HG03108 (cell line): ENCODE data around the gene DEPDC4.
A peak's percentile ranks its signal among the peaks of the same experiment; 100 is the strongest.
"Not testable (repeated sequence)": the region's sequence is repeated elsewhere in the genome, so short reads cannot be mapped to it uniquely, and the experiment has no call there.

Experiments
- ATAC-seq: cut with Tn5 transposase; IDR thresholded peaks from one replicate; pipeline ENCODE4 v1.9.1; 2021; ENCODE audit warnings: moderate library complexity; ENCODE audit not compliant: unreplicated experiment

DEPDC4 gene

DNA sequence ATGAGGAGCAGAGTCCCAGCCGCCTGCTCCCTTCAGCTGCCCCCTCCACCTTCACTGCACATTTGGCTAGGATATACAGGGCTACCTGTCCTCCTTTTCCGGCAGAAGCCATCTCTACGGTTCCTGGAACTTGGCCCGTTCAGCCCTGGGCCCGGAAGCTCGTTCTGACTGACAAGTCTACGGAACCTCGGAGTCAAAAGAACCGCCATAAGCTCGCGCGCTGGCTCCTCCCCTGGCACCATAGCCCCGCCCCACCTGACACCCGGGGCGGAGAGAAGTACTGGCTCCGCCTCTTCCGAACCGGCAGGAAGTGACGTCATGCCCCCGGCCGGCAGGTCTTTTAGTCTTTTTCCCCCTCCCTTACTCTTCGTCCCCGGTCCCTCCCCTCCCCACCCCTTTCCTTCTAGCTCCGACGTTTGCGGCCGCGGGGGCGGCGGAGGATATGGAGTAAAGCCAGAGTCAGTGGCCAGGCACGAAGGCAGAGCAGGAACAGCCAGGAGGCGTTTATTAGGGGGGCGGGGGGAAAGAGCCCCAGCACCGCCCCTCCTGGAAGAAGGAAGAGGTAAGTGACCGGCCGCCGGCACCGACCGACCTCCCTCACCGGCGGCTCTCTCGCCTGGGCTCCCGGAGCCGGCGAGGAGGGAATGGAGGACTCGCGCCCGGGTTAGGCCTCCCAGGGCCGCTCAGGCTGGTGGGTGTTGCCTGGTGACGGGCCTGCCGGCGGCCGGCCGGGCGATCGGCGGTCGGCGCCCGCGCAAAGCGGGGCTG is at the start of gene DEPDC4, which contains the start of gene SCYL2:
DEPDC4 (minus strand) TSS at position 245 of the 768 bp plus-strand sequence; CDS start at position 242, 3 bp downstream.
SCYL2 (plus strand) TSS at position 343 of the 768 bp plus-strand sequence. CDS start 15,794 bp downstream, outside the sequence.
- ATAC-seq, result peak; percentile 90

DNA sequence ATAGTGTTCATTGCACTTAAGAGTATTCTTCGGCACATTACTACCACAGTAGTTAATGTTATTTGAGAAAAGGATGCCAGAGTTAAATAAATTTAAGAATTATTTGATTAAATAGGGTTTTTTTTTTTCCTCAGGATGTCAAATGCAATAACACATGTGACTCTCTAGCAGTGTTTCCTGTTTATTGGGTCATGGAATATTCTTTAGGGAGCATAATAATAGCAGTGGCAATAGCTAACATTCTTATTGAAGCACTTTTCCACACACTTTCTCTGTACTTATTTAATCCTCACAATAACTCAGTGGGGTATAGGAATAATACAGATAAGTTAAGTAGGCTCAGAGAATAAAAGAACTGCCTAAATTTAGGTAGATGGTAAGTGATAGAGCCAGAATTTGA is 44.4 kb upstream of the DEPDC4 start:
- no peak for ATAC-seq

DNA sequence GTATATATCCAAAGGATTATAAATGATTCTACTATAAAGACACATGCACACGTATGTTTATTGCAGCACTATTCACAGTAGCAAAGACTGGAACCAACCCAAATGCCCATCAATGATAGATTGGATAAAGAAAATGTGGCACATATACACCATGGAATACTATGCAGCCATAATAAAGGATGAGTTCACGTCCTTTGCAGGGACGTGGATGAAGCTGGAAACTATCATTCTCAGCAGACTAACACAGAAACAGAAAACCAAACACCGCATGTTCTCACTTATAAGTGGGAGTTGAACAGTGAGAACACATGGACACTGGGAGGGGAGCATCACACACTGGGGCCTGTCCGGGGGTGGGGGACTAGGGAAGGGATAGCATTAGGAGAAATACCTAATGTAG is 41.3 kb upstream of the DEPDC4 start:
- not testable (repeated sequence) for ATAC-seq

DNA sequence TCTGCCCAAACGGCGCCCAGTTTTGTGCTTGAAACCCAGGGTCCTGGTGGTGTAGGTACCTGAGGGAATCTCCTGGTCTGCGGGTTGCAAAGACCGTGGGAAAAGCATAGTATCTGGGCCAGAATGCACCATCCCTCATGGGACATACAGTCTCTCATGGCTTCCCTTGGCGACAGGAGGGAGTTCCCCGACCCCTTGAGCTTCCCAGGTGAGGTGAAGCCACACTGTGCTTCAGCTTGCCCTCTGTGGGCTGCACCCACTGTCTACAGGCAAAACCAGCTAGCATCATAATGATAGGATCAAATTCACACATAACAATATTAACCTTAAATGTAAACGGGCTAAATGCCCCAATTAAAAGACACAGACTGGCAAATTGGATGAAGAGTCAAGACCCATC is 37.5 kb upstream of the DEPDC4 start:
- not testable (repeated sequence) for ATAC-seq

DNA sequence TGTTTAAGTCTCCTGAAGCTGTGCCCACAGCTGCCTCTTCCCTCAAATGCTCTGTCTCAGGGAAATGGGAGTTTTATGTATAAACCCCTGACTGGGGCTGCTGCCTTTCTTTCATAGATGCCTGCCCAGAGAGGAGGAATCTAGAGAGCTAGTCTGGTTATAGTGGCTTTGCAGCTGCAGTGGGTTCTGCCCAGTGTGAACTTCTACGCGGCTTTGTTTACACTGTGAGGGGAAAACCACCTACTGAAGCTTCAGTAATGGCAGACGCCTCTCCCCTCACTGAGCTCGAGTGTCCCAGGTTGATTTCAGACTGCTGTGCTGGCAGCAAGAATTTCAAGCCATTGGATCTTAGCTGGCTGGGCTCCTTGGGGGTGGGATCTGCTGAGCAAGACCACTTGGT is 37.0 kb upstream of the DEPDC4 start:
- ATAC-seq, result no peak

DNA sequence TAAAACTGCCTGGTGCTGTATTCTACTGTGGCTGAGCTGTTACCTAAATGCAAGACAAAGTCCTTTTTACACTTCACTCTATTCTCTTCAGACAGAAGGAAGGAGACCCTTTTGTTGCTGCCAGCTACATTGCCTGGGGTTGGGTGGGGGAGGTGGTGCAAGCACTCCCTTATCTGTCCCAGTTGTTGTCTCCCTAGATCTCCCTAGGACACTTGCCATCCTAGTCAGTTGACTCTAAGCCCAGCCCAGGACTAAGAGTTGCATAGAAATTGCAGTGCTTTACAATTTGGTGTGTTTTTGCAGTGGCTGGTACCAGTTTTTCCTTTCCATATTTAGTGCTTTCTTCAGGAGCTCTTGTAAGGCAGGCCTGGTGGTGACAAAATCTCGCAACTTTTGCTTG is 35.2 kb upstream of the DEPDC4 start:
- no peak for ATAC-seq

DNA sequence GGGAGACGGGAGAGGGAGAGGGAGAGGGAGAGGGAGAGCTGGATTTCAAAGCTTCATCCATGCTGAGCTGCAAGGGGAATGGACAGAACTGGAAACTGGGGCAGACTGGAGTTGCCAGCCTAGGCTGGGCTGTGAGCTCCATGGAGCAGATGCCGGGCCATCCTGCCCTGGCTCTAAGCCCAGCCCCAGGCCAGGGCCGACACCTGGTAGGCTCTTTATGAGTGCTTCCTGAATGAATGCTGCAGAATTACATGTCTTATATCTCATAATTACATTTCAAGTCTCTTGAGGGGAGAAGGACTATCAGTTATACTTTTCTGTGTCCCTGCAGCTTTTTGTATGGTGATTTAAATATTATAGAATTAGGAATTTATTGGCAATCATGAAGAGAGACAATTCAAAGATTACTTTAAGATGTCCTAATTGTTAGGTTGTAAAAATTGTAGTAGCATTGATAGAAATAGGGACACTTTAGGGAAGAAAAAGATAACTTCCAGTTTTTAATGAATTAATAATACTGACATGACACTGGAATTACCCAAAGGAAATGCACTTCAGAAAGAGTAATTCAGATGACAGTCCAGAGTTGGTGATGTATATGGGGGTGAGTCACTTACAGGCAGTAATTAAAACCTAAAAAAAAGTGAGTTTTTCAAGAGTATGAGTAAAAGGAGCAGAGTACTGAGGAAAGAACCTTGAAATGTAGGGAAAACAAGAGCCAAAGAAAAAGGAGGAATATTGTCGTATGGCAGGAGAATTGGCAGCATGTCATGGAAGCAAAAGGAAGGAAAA is 29.1 kb upstream of the DEPDC4 start:
- ATAC-seq, result no peak

DNA sequence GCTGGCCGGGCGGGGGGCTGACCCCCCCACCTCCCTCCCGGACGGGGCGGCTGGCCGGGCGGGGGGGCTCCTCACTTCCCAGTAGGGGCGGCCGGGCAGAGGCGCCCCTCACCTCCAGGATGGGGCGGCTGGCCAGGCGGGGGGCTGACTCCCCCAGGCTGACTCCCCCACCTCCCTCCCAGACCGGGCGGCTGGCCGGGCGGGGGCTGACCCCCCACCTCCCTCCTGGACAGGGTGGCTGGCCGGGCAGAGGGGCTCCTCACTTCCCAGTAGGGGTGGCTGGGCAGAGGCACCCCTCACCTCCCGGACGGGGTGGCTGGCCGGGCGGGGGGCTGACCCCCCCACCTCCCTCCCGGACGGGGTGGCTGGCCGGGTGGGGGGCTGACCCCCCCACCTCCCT is 27.5 kb upstream of the DEPDC4 start:
- ATAC-seq, result not testable (repeated sequence)

DNA sequence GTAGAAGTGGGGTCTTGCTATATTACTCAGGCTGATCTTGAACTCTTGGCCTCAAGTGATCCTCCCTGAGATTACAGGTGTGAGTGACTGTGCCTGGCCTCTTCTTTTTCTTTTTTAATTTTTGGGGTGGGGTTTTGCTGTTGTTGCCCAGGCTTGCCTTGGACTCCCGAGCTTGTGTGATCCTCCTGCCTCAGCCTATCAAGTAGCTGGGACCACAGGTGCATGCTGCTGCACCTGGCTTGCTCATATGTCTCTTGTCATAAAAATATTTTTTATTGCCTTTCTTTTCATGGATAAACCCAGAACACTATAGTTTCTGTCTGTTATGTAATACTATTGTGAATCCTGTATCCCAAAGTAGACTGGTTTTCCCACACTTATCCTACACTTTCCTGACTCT is 26.1 kb upstream of the DEPDC4 start:
- no peak for ATAC-seq

DNA sequence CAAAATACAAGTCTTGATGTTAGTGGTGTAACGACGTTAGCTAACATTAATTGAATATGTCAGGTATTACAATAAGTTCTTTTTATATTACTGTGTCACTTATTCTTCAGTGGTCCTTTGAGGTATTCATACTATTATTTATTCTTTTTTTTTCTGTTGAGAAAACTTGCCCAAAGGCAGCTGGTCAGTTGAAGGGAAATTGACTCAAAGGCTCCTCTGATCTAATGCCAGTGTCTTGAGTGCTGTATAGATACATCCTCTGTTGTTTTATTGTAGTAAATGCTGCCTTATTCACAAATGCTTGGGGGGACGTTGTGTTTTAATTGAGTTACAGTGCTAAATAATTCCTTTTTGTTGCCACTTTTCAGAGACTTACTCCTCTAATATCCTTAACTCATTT is 23.1 kb upstream of the DEPDC4 start:
- ATAC-seq, result no peak

DNA sequence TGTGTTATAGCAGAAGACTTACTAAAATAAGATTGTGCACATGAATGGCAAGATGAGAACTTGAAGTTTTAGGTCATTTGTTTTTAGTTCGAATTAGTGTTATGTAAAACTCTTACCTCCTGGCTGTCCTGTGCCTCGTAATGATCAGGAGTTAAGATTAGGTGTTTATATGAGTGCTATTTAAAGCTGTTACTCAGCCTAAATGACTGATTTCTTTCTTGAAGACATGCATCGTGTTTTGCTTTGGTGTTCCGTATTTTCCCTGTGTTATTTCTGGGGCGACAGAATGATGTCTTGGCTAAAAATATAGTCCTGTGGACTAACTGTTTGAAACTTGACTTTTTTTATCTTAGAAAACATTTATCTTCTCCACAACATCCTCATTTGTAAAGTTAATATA is 22.2 kb upstream of the DEPDC4 start:
- ATAC-seq, result no peak

DNA sequence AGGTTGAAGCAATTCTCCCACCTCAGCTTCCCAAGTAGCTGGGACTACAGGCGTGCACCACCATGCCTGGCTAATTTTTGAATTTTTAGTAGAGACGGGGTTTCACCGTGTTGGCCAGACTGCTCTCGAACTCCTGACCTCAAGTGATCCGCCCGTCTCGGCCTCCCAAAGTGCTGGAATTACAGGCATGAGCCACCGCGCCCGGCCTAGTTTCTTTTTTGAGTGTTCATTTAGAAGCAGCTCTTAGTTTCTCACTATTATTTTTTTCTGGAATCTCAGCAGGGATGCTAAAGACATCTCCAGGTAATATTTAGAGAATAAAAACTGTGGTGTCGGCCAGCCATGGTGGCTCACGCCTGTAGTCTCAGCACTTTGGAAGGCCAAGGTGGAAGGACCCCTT is 17.7 kb upstream of the DEPDC4 start:
- not testable (repeated sequence) for ATAC-seq

DNA sequence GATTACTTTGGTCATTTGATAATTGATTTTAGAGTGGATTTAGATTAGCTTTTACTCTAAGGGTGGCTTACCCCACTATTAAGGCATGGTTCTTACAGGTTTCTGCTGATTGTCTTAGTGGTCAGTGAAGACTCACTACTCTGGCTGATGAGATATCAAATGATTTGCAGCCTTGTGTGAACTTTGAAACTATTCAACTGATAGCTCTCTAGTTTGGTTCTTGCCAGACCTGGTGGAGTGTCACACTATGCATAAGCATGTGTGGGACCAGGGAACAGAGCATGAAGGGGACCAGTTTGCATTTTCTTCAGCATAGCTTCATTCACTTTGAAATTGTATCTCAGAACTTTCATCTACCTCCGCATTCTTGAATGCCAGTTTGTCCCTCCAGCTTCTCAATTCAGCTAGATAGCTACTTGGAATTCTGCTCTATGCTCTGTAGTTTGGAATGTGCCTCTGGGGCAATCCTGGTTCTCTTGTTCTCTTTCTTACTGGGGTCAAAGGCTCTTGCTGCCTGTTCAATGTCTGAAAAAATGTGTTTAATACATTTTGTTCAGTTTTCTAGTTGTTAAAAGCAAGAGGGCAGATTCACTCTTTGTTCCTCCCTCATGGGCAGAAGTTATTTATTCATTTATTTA is 12.8 kb upstream of the DEPDC4 start:
- ATAC-seq, result no peak

DNA sequence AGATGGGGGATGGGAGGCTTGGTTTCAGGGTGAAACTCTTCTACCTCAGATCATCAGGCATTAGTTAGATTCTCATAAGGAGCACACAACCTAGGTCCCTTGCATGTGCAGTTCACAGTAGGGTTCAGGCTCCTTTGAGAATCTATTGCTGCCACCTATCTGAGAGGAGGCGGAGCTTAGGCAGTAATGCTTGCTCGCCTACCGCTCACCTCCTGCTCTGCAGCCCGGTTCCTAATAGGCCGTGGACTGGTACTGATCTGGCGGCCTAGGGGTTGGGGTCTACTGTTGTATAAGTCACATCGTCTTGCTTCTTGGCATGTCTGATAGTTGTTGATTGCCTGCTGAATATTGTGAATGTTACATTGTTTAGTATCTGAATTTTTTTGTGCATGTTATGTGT is 12.3 kb upstream of the DEPDC4 start:
- ATAC-seq, result no peak

DNA sequence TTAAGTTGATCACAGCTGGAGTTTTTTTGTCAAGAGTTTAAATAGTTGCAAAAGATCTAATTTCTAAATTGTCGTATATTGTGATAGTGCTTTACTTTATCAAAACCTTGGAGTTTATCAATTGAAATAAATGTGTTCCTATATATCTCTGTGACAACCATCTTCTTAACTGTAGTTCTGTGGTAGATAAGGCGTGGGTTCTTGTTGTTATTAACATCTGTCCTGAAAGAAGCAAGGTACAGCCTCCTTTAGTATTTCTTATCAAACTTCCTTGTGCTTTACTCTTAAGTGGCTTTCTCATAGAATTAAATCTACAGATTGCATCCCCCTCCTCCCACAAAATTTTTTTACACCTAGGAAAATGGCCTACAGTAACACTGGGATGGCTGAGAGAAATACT is 7.4 kb upstream of the DEPDC4 start:
- ATAC-seq, result no peak

DNA sequence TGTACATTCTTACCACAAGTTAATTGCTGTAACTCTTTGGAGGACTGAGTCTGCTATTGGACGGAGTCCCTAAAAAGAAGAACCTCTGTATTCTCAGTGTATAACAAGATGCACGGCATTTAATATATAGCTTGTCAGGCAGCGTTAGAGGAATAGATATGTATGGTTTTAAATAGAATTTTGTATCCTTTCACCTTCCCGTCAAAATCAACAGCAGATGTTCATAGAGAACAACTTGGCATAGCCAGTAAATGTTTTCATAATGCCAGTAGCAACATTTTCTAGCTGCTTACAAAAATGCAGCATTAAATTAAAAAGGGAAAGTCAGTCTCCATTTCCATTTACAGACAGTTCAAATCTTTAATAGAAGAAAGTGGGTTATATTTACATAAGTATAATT is 6.9 kb upstream of the DEPDC4 start:
- ATAC-seq, result no peak

DNA sequence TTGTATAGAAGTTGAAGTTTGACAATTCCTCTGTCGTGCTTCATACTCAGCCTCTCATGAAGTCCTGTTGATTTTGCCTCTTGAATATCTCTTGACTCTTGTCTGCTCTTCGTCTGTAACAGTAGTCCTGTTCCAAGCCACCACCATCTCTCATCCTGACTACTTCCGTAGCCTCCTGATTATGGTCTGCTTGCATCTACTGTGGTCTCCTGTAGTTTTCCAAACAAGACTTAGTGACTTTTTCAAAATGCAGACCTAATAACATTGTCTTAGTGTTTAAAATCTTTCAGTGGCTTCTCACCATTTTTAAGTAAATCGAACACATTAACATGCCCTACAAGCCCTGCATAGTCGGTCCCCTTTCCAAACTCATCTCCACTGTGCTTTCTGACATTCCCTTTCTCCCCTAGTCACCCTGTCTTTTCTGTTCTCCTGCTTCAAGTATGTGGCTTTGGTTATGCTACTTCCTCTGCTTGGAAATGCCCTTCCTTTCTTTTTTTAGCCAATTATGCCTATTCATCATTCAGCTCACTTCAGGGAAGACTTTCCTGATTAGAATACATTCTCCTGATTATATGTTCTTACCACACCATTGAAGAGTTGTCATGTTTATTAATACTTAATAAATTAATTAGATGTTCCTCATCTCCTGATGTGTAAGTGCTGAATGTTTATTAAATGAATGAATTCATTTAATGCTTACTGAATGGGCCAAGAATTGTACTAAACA is 2.1 kb upstream of the DEPDC4 start:
- no peak for ATAC-seq

DNA sequence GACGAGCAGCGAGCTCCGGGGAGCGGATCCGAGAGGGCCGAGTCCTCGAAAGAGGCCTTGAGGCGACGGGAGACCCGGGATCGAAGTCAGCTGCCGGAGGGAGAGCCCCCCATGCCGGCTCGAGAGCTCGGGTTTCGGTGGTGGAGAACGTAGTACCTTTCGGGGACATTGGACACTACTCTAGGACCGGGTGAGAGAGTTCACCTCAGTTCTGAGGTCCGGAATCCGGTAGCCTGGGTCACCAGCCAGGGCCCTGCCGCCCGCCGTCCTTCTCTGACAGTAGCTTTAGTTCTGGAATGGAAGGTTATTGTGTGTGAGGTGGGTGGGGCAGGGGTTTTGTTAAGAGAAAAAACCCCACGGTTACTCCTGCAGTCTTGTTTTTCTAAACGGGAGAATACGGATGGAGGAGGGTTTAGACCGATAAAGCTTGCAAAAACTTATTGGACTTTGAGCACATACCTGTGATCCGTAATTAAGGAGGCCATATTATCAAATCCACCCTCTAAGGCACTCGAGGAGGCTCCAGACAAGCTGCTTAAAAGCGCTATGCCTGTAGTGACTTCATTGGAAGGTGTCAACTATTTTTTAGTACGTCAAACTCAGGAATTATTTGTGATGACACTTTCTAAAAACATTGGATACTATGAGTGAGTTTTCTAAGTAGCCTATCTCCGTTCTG is 863 bp upstream of the DEPDC4 start:
- ATAC-seq, result peak; percentile 14

DNA sequence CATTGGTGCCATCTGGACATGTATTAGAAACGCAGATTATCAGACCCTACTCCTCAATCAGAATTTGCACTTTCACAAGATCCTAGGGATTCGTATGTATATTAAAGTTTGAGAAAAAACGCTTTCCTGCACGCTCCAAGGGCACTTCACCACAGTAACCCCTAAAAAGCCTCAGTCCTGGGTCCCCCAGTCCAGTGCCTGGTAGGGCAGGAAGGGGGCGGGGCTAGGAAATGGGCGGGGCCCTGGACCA is 369 bp downstream of the DEPDC4 start:
- ATAC-seq, result peak; percentile 80

DNA sequence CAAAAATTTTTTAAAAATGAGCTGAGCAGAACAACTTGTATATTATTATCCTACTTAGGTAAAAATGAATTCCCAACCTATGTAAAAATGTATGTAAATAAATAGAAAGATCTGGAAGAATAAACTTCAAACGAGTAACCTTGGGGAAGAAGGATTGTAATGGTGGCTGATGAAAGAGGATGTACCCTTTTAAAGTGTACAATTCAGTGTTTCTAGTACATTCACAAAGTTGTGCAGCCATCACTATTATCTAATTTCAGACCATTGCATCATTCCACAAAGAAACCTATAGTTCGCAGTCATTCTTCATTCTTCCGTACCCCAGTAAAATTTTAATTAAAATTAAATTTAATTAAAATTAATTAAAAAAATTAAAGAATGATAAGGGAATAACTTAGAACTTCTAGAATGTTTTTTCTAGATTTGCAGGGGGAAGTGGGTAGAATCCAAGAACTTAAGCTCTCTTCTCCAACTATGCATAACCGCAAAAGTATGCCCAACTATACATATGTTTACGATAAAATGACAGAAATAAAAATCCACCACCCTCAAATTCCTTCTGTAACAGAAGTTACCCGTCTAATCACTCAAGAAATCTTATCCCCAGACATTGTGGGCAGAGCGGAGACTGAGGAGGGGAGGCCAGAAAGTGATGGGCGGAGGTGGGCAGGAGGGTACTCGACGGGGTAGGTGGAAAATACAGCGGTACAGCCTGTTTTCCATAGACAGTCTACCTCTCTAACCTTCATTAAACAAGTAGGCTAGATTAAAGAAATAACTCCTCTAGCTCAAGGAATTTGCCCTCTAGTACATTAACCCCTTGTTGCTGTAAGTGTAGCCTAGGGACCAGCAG is 921 bp downstream of the DEPDC4 start:
- no peak for ATAC-seq
